Measurements from ENCODE around the gene CNTN1. TPM values are rescaled to one million over a fixed set of nuclear protein-coding genes. Genes with fewer than 3 reads are reported as not detected.

The CNTN1 gene
- polyA plus RNA-seq, 1 donor (not counting 4 experiments of a cell fraction or from before 2014, with no cell fraction given) = 19.0 TPM

- H3K9me1 ChIP-seq (ENCODE audit: control insufficient read depth, extremely low read depth, insufficient read depth, low read length) = no peaks in the 10 kb centered on the region
- H3K4me2 ChIP-seq (ENCODE audit: control insufficient read depth, extremely low read depth, insufficient read depth, low read depth, low read length) = no peak overlapping the region
- H3K9ac ChIP-seq (ENCODE audit: control insufficient read depth, extremely low read depth, insufficient read depth, low read length) = no peak overlapping the region
- no peak overlapping the region for H3K27ac ChIP-seq (ENCODE audit: control insufficient read depth, insufficient read depth, low read length)
- DNase-seq (ENCODE audit: low read depth, low spot score) (no peak), FAIRE-seq (no peak)
- TF ChIP-seq CTCF (optimal IDR thresholded peaks at IDR 0.05 in 1 of 3, IDR thresholded peaks at IDR 0.05 in 1 of 3, conservative IDR thresholded peaks at IDR 0.05 in 1 of 3; ENCODE audit: extremely low read depth in 1 of 3, insufficient read depth in 2 of 3, low read length in 3 of 3) (no peak), EZH2 (IDR thresholded peaks at IDR 0.05; ENCODE audit: low read length) (no peak)
- H3K79me2 ChIP-seq (ENCODE audit: control insufficient read depth, insufficient read depth, low read length) = no peaks in the 10 kb centered on the region
- H2AFZ ChIP-seq (ENCODE audit: control insufficient read depth, low read length) = no peak overlapping the region
- H3K4me1 ChIP-seq (ENCODE audit: control insufficient read depth, extremely low read depth, insufficient read depth, low read length) = peaks cover 8% of the 10 kb centered on the region
- no peaks in the 10 kb centered on the region for H4K20me1 ChIP-seq (ENCODE audit: control insufficient read depth, extremely low read depth, insufficient read depth, low read length)
- H3K27me3 ChIP-seq (ENCODE audit: control insufficient read depth, extremely low read depth, insufficient read depth, low read length) = no peaks in the 10 kb centered on the region
- dilution Hi-C loops (cut with MboI; ENCODE audit: extremely low pct_ligation_motif_present, low sequenced_read_pairs) = no loop called here
- no peaks in the 10 kb centered on the region for H3K36me3 ChIP-seq (ENCODE audit: control insufficient read depth in 2 of 2, extremely low read depth in 1 of 2, insufficient read depth in 2 of 2, low read length in 2 of 2)
- H3K4me3 ChIP-seq (ENCODE audit: control insufficient read depth in 2 of 3, extremely low read depth in 1 of 3, insufficient read depth in 2 of 3, low read depth in 1 of 3, low read length in 3 of 3) = no peak overlapping the region
- H3K9me3 ChIP-seq (ENCODE audit: control insufficient read depth, low read depth, low read length) = no peaks in the 10 kb centered on the region
Observed at GRCh38 chr12:40646911-40647310, 45.3 kb upstream of the CNTN1 start.

GRCh38 chr12:40647651-40648050, 44.6 kb upstream of the CNTN1 start:
- TF ChIP-seq CTCF (optimal IDR thresholded peaks at IDR 0.05 in 1 of 3, IDR thresholded peaks at IDR 0.05 in 1 of 3, conservative IDR thresholded peaks at IDR 0.05 in 1 of 3; ENCODE audit: extremely low read depth in 1 of 3, insufficient read depth in 2 of 3, low read length in 3 of 3) (no peak), EZH2 (IDR thresholded peaks at IDR 0.05; ENCODE audit: low read length) (no peak)
- H3K9me3 ChIP-seq (ENCODE audit: control insufficient read depth, low read depth, low read length) = no peaks in the 10 kb centered on the region
- H3K27ac ChIP-seq (ENCODE audit: control insufficient read depth, insufficient read depth, low read length) = no peak overlapping the region
- H3K9ac ChIP-seq (ENCODE audit: control insufficient read depth, extremely low read depth, insufficient read depth, low read length) = no peak overlapping the region
- DNase-seq (ENCODE audit: low read depth, low spot score) (no peak), FAIRE-seq (peak; percentile 74)
- no peaks in the 10 kb centered on the region for H3K9me1 ChIP-seq (ENCODE audit: control insufficient read depth, extremely low read depth, insufficient read depth, low read length)
- H3K27me3 ChIP-seq (ENCODE audit: control insufficient read depth, extremely low read depth, insufficient read depth, low read length) = no peaks in the 10 kb centered on the region
- H3K4me2 ChIP-seq (ENCODE audit: control insufficient read depth, extremely low read depth, insufficient read depth, low read depth, low read length) = no peak overlapping the region
- no peak overlapping the region for H2AFZ ChIP-seq (ENCODE audit: control insufficient read depth, low read length)
- no peaks in the 10 kb centered on the region for H3K36me3 ChIP-seq (ENCODE audit: control insufficient read depth in 2 of 2, extremely low read depth in 1 of 2, insufficient read depth in 2 of 2, low read length in 2 of 2)
- dilution Hi-C loops (cut with MboI; ENCODE audit: extremely low pct_ligation_motif_present, low sequenced_read_pairs) = no loop called here
- no peaks in the 10 kb centered on the region for H4K20me1 ChIP-seq (ENCODE audit: control insufficient read depth, extremely low read depth, insufficient read depth, low read length)
- H3K4me3 ChIP-seq (ENCODE audit: control insufficient read depth in 2 of 3, extremely low read depth in 1 of 3, insufficient read depth in 2 of 3, low read depth in 1 of 3, low read length in 3 of 3) = no peak overlapping the region
- H3K79me2 ChIP-seq (ENCODE audit: control insufficient read depth, insufficient read depth, low read length) = no peaks in the 10 kb centered on the region
- peaks cover 8% of the 10 kb centered on the region for H3K4me1 ChIP-seq (ENCODE audit: control insufficient read depth, extremely low read depth, insufficient read depth, low read length)

Data from keratinocyte (primary cell).